GM12873 (cell line): ENCODE data around the gene NOTCH4.

Experiments
- CTCF ChIP-seq: IDR thresholded peaks from 2 replicates; pipeline ENCODE4 v1.5.1; 2012; ENCODE audit warnings: low read depth, mild to moderate bottlenecking, moderate library complexity, low read length, control low read depth; ENCODE audit not compliant: insufficient read depth; ENCODE audit errors: missing control alignments

NOTCH4 gene

GRCh38 chr6:32167154-32167760, 56.6 kb downstream of the NOTCH4 start:
- TF ChIP-seq CTCF: no peak

GRCh38 chr6:32166411-32167061, 57.3 kb downstream of the NOTCH4 start:
- TF ChIP-seq CTCF: no peak

GRCh38 chr6:32164295-32164694, 59.6 kb downstream of the NOTCH4 start, which contains the start of gene EGFL8:
EGFL8 (plus strand) TSS chr6:32164595; CDS start chr6:32166166, 1,571 bp downstream.
- no peak for TF ChIP-seq CTCF

GRCh38 chr6:32163559-32164258, 60.2 kb downstream of the NOTCH4 start:
- TF ChIP-seq CTCF: no peak

GRCh38 chr6:32158052-32158451, 65.8 kb downstream of the NOTCH4 start:
- no peak for TF ChIP-seq CTCF

- no peak for TF ChIP-seq CTCF
Observed at GRCh38 chr6:32156891-32157290, 67.0 kb downstream of the NOTCH4 start.

- peak; percentile 65 for TF ChIP-seq CTCF
Observed at GRCh38 chr6:32154514-32155161, 69.2 kb downstream of the NOTCH4 start.
